GM19463 (cell line): Measurements from ENCODE around the gene SOD3.

Experiments
- ATAC-seq: cut with Tn5 transposase; IDR thresholded peaks from one replicate; pipeline ENCODE4 v1.9.1; 2021; ENCODE audit warnings: mild to moderate bottlenecking, moderate library complexity; ENCODE audit not compliant: unreplicated experiment

SOD3 gene

DNA sequence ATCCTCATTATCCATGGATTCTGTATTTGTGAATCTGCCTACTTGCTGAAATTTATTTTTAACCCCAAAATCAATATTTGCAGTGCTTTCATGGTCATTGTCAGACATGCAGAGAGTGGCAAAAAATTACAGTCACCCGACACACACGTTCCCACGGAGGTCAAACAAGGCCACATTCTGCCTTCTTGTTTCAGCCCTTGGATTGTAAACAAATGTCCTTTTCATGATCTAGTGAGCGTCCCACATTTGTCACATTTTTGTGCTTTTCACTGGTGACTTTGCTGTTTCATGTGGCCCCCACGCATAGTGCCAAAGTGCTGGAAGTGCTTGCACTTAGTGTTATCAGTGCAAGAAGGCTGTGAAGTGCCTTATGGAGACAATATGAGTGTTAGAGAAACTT lies 45.0 kb downstream of the SOD3 start:
- ATAC-seq: no peak

DNA sequence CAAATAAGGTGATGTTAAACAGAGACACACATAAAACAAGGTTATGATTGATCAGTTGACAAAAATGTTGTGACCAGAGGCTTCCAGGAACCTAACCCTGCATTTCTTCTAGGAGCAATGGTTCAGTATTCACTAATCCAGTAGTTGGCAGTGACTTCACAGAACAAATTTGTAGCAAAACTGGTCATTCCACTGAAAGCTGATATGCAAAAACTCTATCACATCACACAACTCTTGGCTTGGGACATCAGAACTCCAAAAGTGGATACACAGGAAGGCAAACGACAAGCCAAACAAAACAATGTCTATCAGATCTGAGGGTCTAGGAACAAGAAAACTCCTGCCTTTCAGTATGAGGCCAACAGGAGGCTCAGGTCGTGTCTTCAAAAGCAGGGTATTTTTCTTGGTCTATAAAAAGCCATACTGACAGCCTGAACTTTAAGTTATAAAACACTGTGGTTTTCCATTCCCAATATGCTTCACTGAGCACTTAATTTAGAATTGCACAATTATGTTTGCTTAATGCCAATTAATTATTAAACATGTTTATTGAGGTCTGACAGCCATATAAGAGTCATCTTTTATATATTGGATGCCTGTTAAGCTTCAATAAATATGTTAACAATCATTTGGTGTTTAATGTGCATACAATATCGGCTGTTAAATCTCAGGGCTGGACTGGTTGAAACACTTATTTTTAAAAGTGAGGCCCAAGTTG lies 45.6 kb downstream of the SOD3 start:
- ATAC-seq: no peak

DNA sequence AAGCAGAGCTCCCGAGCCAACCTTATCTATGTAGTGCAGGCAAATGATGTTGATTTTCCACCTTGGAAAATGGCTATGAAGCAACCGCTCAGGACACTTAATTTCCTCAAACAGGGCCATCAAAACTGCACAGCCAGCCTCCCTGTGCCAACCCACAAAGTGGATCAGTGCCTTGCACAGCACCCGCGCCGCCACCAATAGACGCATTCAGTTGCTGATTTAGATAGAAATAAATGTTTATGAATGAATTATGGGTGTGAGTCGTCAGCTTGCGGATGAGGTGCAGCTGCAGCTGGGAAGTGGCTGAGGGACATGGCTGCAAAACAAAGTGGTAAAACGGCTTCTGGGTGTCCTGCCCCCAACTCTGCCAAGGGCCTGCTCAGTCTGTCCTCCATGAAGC lies 47.0 kb downstream of the SOD3 start:
- ATAC-seq: no peak

DNA sequence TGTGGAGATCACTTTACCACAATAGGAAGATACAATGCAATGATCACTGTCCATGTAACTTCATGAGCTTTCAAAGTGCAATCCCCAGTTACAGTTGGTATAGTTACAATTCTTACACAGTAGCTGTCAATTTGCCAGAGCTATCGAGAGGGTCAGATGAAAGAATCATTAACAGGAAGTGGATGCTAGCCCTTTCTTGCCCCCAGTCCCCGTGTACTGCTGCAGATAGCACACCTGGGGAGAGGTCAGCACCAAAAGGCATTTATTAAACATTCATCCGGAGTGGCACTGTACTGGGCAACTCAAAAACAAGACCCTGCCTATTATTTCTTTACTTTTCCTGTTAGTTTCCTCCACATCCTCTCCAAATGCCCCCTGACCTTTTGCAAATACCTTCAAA lies 47.7 kb downstream of the SOD3 start:
- no peak for ATAC-seq

DNA sequence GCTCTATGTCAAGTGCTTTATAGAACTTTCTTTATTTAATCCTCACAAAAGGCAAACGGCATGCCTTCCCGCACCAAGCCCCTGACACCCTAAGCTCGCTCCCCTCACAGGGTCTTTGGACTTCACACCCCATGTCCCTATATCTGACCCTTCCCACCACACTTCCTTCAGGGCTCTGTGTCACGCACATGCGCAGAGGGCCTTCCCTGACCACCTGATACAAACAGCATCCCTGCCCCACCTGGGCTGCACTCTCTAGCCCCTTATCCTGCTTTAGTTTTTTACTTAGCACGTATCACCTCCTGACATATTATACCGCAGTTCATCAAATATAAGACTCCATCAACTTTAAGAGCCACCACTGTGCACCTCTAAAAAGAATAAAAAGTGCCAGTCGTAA lies 49.8 kb downstream of the SOD3 start:
- ATAC-seq: no peak

DNA sequence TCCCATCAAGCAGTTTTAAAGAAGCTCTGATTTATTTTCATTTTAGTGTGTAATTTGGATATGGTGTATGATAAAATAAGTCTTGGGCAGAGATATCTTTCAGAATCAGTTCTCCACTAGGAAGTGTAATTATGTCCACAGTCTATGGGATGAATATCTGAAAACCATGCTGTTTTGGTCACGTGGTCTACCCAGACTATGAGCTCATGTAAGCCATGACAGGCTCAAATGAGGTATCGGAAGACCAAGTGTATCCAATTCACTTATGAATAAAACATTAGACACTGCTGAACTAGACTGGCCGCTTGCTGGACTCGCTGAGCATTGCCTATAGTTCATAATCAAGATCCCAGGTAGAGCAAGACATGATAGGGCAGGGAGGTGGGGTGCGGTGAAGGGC lies 50.5 kb downstream of the SOD3 start:
- ATAC-seq: no peak

DNA sequence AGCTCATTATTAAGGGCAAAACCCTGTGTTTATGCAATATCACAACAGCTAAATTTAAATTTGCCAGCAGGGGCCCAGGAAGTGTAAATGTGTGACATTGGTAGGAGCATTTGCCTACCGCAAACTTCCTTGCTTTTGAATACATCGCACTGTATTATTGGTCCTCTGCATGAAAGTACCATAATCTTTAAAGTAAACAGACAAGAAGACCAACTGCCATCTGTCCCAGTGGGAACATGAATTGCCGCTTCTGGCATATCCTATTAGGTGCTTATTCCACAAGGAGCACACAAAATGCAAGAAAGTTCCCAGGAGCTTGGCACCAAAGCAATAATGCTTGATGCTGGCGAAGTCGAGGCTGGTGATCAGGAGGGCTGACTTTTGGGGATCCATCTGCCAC lies 51.3 kb downstream of the SOD3 start:
- no peak for ATAC-seq

DNA sequence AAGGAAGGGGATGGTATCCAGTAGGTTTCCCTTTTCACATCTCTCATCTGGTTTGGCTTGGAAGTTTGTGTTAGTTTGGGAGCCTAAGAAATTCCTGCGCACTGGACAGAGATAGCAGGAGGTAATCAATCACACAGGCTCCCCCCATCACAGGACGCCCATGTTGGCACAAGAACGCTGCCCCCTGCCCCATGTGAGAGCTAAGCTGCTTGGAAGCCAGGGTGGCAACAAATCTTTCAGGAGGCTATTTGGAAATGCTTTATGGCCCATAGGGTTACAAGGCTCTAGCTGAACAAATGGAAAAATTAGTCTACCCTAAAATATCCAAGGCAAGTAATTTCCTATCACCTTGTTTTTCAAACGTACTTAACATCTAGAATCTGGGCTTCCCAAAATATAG lies 54.0 kb downstream of the SOD3 start:
- no peak for ATAC-seq

DNA sequence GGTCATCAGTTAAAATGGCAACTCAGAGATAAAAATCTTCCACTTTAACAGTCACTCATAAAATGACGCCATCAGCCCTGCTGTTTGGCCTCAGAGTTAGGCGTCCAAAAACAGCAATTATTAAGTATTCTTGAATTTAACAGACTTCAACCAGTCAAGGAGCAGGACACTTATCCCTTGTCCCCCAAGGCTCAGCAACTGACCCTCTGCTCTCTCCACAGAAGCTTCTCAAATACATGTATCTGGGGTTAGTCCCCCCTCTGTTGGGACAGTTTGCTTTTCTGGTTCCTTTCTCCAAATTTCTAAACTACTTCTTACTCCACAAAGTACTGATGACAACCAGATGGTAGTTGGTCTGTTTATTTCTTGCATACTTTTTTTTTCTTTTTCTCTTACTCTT lies 54.4 kb downstream of the SOD3 start:
- ATAC-seq: no peak
